Measurements from ENCODE around the gene SOCS1.

Gene SOCS1

GRCh38 chr16:11260596-11260966 lies 4.6 kb upstream of the SOCS1 start:
- DNase-seq (ENCODE audit: low read depth), result no peak

- no peak for DNase-seq (ENCODE audit: low read depth)
Observed at GRCh38 chr16:11259655-11260595, 3.9 kb upstream of the SOCS1 start.

- peak; percentile 25 for DNase-seq (ENCODE audit: low read depth)
Observed at GRCh38 chr16:11258553-11259492, 2.8 kb upstream of the SOCS1 start.

- peak; percentile 85 for DNase-seq (ENCODE audit: low read depth)
Observed at GRCh38 chr16:11257131-11257938, 1.3 kb upstream of the SOCS1 start.

GRCh38 chr16:11256661-11257130 lies 692 bp upstream of the SOCS1 start:
- peak; percentile 74 for DNase-seq (ENCODE audit: low read depth)

- peak; percentile 48 for DNase-seq (ENCODE audit: low read depth)
Observed at GRCh38 chr16:11254913-11255736, 879 bp downstream of the SOCS1 start.

- no peak for DNase-seq (ENCODE audit: low read depth)
Observed at GRCh38 chr16:11253995-11254912, 1.8 kb downstream of the SOCS1 start.

- peak; percentile 46 for DNase-seq (ENCODE audit: low read depth)
Observed at GRCh38 chr16:11253009-11253994, 2.7 kb downstream of the SOCS1 start.

- no peak for DNase-seq (ENCODE audit: low read depth)
Observed at GRCh38 chr16:11252482-11252931, 3.5 kb downstream of the SOCS1 start.

- peak; percentile 21 for DNase-seq (ENCODE audit: low read depth)
Observed at GRCh38 chr16:11251525-11252481, 4.2 kb downstream of the SOCS1 start.

GRCh38 chr16:11250786-11251524 lies 5.0 kb downstream of the SOCS1 start:
- no peak for DNase-seq (ENCODE audit: low read depth)

- no peak for DNase-seq (ENCODE audit: low read depth)
Observed at GRCh38 chr16:11250091-11250785, 5.8 kb downstream of the SOCS1 start.

- DNase-seq (ENCODE audit: low read depth), result no peak
Observed at GRCh38 chr16:11249233-11250061, 6.6 kb downstream of the SOCS1 start.

GRCh38 chr16:11248133-11248532 lies 7.9 kb downstream of the SOCS1 start:
- DNase-seq (ENCODE audit: low read depth), result no peak

- DNase-seq (ENCODE audit: low read depth), result no peak
Observed at GRCh38 chr16:11245988-11246387, 10.0 kb downstream of the SOCS1 start.
